ENCODE data around the gene SEC63.

DNA sequence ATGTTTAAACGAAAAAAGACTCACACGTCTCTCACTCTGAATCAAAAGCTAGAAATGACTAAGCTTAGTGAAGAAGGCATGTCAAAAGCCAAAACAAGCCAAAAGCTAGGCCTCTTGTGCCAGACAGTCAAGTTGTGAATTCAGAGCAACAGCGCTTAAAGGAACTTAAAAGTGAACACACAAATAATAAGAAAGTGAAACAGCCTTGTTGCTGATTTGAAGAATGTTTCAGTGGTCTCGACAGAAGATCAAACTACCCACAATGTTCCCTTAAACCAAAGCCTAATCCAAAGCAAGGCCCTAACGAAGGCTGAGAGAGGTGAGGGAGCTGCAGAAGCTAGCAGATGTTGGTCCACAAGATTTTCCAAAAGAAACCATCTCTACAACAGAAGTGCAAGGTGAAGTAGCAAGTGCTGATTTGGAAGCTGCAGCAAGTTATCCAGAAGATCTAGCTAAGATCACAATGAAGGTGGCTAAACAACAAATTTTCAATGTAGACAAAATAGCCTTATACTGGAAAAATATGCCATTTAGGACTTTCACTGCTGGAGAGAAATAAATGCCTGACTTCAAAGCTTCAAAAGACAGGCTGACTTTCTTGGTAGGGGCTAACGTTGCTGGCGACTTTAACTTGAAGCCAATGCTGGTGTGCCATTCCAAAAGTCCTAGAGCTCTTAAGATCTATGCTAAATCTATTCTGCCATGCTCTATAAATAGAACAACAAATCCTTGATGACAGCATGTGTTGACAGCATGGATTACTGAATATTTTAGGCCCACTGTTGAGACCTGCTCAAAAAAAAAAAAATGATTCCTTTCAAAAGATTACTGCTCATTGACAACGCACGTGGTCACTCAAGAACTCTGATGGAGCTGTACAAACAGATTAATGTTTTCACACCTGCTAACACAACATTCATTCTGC, 40.3 kb downstream of the SEC63 start:
- TF ChIP-seq CTCF (conservative IDR thresholded peaks at IDR 0.05; ENCODE audit: low read length) (no peak), EZH2phosphoT487 (IDR thresholded peaks at IDR 0.05; ENCODE audit: borderline replicate concordance, low read depth, low read length) (no peak)
